Activated T-cell treated with anti-CD3 and anti-CD28 coated beads for 1 hour (primary cell): ENCODE measurements around the gene LRRC55.

ENCODE experiments used
- DNase-seq: peaks from one replicate; pipeline ENCODE4 v3.0.0-alpha.2; 2020; ENCODE audit warnings: low read depth

Gene LRRC55

DNA sequence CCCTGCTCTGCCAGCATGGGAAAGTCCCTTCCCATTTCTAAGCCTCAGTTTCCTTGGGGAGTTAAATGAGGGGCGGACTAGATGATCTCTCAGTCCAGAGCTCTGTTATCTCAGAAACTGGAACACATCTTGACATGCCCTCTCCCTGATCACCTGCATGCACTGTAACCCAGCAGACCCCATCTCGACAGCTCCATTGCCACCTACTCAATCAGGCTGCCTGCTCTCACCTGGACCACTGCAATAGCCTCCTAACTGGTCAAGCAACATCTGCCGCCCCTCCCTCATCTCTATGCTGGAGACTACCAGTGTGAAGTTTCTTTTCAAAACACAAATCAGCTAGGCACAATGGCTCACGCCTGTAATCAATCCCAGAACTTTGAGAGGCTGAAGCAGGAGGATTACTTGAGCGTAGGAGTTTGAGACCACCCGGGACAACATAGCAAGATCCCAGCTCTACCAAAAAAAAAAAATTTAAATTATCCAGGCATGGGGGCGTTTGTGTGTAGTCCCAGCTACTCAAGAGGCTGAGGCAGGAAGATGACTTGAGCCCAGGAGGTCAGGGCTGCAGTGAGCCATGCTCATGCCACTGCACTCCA lies 22.2 kb downstream of the LRRC55 start:
- DNase-seq: no peak

DNA sequence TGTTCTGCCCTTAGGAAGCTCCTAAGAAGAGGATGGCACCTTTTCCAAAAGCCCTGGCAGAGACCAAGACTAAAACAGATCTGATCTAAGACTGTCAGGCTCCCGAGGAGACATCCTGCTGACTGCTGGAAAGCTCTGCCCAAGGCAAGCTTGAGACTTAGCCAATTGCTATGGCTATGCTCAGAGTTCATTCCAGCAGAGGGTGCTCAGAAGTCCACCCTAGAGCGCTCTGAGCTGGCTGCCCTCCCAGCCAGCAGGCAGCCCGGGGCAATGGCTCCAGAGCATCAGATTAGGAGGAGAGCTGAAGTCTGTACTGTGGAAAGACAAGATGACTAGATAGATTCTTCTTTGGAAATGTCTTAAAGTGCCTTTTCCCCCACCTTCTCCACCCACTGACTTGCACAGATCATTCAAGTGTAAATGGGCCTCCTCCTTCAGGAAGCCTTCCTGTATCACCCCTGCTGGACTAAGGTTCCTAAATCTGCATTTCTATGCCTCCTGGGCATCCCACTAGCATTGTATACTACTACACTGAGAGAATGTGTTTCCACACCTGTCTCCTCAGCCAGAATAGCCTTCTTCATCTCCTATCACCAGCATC lies 23.4 kb downstream of the LRRC55 start:
- DNase-seq: no peak

DNA sequence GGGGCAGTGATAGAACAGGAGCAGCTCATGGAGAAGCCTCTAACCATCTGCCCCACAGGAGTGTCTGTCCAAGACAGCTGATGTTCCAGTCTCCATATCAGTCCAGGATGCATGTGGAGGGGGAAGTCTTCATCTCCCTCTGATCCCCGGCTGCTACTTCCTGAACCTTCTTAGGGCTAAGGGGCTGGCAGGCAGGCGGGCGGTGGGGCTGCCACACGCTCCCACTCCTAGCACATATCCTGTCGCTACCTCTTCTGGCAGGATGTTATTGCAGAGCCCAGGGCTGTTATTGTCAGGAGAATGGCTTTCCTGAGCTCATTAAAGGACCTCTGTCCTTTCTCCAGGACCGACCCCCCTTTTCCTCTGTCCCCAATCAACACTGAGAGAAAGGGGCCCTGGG lies 25.4 kb downstream of the LRRC55 start:
- no peak for DNase-seq

DNA sequence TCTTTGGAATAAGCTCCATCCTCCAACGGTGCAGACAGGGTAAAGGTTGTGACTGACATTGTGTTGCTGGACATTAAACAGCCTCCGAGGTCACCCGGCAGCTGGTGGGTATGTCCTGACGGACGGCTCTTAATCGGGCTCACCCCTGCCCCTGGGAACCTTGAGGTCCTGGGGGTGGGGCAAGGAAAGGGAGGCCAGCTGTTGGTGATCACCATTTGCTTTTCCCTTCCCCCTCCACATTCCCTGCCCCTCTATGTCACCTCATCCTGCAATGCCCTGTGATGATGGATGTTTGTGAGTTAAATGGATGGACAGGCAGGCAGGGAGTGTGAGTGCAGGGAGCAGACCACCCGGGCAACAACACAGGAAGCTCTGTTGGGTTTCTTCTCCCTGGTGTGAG lies 29.0 kb downstream of the LRRC55 start:
- no peak for DNase-seq

DNA sequence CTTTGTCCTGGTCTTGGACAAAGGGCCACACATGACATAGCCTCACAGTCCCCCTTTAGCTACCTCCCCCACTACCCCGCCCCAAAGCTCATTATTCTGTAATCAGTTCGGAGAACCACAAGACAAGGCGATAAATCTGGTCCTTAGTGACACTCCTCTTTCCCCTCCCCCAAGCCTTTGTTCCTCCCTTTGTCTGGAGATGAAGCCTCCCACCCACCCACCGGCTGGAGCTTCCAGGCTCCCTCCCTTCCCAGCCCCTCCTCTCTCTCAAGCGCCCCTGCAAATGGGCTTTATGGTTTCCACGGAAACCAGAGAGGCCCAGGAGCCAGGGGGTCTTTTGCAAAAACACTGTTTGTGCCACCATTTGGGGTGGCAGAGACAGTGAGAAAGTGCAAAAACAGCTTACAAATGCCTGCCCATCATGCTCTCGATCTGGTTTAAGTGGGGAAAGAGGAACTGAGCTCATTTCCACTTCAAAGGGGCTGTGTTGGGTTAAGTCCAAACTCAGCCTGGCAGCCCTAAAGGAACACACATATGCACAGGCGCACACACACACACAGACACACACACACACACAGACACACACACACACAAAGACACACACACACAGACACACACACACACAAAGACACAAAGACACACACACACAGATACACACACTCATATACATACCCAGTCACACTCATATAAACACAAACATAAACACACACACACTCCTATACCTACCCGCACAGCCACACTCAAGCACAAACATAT lies 31.8 kb downstream of the LRRC55 start:
- no peak for DNase-seq

DNA sequence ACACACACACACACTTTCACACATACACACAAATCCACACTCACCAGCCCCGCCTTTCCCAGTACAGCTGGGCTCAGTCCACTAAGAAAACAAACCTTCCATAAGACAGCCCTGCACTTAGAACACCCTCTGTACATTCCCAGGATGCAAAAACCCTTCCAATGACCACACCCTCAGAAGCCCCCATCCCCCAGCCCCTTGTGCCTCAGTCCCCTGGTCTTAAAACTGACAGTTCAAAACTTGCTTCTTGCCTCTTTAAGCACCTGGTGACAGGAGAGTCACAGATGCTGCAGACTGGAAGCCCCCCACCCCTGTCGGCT lies 32.3 kb downstream of the LRRC55 start:
- DNase-seq: no peak

DNA sequence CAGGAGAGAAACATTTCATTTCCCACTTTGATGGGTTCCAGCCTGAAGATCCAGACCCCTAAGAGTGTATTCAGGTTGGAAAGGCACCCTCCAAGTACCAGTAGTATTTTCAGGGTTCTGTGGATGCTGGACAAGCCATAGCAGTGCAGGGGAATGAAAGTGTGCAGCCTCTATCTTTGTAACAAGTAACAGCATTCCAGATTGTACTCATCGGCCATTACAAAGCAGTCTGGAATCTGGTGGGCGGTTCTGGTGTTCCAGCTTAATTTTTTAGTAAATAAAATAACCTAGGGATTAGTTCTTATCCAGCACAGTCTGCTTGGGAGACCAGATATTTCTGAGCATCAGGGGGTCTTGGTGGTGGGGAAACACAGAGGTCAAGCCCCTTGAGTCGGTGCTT lies 32.7 kb downstream of the LRRC55 start:
- no peak for DNase-seq

DNA sequence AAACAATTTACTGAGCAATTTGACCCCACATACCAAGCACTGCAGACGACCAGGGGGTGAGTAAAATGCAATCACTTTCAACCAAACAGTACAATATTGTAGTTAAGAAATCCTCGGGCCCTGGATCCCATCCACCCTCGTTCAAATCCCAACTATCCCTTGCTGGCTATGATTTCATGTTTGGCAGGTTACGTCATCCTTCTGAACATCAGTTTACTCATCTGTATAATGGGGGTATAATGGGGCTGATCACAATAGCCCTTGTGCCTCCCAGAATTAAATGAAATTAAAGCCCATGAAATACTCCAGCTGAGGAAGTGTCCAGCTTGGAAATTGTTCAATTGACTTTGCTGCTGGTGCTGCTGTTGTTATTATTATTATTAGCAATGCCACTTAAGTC lies 34.7 kb downstream of the LRRC55 start:
- DNase-seq: no peak

DNA sequence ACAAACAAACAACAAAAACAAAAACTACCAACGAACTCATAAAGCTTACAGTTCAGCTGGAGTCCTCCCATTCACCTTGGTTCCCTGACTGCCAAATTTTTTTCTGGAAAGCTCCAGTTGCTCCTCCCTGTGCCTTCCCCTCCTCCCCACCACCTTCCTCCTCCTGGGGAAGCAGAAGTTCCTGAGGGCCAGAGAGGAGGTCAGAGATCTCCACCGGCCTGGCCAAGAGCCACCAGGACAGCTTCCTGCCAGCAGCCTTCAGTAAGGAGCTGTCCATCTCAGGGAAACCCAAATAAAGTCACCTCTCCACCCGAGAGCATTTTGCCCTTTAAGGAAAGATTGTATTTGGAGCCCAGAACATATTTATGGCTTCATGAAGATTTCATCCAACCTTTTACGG lies 35.3 kb downstream of the LRRC55 start:
- no peak for DNase-seq

DNA sequence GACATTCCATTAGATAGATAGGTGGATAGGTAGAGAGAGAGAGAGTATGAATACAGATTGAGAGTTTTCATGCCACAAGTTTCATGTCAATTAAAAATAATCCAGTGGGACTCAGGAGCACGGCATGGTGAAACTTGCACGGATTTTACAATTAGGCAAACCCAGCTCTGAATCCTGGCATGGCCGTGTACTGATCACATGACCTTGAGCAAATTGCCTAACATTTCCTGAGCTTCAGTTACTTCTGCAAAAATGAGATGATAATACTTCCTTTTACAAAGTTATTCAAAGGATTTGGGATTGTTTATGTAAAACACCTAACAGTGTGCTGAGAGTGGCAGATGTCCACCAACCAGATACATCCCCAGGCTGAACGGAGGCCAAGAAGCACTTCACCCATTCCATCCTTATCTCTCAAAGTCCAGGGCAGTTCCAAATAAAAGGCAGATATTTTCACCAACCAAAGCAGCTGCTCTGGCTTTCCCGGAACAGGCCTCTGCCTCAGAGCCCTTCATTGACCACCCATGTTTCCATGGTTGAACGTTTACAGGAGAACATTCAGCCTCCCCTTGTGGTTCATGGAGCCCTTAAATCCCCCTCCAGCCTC lies 37.4 kb downstream of the LRRC55 start:
- DNase-seq: no peak

DNA sequence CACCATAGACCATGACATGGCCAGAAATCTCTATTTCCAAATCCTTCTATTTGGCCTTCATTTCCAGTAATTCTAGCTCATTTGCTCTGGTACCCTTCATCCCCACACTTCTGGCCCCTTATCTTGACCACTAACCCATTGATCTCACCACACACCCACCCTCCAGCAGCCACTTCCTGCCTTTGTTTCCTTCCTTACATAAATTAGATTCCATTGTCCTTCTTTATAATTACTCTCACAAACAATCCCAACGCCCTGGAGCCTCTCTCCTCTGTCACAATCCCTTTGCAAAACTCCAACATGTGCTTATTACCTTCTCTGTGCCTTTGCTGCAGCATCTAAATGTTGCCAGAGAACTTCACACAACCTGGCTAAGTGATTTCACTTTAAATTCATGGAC lies 40.5 kb downstream of the LRRC55 start:
- no peak for DNase-seq

DNA sequence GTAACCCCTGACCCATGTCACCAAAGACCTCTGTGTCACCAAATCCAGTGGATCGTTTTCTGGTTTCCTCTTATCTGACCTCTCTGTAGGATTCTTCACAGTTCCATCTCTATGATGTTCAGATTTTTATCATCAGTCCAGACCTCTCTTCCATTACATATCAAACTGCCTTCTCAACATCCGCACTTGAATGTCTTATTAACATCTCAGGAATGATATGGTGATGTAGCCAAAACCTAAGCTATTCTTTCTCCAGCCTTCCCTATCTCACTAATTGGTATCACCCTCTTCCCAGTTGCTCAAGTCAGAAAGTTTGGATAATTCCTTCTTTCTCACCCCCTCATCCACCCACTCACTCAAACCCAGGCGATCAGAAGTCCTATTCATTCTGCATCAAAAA lies 41.8 kb downstream of the LRRC55 start:
- no peak for DNase-seq

DNA sequence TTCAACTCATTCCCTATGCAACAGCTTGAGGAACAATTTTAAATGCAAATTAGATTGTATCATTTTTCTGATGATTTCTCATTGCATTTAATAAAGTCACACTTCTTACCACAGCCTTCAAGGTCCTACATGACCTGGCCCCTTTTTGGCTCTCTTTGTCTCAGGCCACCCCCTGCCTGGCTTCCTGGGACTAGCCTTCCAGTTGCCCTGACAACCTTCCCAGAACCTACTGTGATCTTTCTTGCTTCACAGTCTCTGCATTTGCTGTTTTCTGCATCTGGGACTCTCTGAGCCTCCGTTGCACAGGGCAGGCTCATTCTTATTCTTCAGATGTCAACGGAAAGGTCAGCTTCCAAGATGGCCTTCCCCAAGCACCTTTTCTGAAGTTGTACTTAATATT lies 42.4 kb downstream of the LRRC55 start:
- DNase-seq: no peak

DNA sequence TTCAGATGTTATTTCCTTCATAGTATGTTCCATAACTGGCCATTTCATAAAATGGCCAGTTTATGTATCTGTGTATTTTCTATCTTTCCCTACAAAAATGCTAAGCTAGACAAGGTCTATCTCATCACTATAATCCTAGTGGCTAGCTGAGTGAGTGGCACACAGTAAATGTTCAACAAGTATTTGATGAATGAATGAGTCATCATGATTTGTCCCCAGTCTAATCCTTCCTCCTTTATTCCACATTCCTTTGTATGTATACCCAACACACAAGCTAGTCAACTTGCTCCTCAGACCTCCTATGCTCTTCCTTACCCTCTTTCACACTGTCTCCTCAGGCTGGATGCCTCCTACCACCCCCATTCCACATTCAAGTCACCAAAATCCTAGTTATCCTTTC lies 42.8 kb downstream of the LRRC55 start:
- no peak for DNase-seq

DNA sequence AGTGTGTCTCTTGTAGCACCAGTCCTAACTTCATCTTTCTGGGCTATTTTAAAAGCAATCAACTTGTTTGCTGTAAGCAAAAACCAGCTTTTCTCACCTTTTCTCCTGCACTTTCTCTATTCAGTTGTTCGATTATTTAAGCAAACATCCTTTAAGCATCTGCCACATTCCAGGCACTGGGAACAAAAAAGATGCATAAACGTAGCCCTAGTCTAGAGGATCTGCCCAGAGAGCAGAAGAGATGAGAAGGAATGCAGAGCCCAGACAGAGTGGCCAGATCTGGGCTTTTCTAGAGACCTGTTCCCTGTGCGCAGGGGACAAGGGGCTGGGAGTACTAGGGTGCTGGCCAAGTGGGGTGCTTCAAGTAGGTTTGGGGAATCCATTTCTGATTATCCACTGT lies 46.8 kb downstream of the LRRC55 start:
- no peak for DNase-seq

DNA sequence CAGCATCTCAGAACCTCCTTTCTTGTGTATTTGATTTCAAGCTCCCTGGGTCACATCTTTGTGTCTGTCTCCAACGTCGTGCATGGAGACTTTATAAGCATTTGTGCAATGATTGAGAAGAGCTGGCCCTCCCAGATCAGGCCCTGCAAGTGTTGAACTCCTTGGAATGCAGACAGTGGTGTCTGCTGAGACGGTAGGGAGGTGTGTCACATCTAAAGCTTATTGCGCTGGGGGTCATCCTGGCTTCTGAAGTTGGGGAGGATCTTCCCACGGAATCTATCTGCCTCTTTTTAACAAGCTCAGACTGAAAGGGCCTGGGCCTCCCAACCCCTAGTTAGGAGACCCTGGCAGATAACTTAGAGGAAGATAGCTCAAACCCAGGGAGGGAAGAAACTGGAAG lies 48.6 kb downstream of the LRRC55 start:
- no peak for DNase-seq

DNA sequence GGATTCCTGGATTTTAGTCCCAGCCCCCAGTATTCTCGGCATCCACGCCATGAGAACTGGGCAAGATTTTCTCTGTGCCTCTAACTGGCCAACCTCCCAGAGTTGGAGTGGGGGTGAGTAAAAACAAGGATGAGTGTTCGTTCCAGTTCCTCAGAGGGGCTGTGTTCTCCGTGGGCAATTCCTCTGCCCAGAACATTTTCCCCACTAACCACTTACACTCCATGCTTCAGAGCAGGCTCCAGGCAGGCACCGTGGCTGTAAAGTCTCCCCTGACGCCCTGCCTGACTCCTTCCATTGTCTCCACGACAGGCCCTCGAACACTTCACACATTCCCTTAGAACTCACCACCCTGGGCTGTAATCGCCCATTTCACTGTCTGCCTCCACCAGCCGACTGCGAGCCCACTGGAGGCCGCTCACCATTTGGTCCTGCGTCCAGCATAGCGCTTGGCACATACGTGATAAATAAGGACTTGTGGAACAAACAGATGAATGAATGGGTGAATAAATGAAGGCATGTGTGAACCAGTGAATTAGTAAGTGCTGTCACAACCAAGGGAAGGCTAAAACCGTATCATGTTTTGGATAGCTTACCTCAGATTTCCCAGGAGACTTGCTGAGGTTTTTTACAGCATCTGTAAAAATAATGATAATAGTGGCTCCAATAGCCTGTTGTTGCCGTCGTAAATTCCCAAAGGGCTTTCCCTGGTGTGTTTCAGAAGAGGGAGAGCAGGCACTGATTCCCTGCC lies 49.2 kb downstream of the LRRC55 start:
- DNase-seq: no peak

DNA sequence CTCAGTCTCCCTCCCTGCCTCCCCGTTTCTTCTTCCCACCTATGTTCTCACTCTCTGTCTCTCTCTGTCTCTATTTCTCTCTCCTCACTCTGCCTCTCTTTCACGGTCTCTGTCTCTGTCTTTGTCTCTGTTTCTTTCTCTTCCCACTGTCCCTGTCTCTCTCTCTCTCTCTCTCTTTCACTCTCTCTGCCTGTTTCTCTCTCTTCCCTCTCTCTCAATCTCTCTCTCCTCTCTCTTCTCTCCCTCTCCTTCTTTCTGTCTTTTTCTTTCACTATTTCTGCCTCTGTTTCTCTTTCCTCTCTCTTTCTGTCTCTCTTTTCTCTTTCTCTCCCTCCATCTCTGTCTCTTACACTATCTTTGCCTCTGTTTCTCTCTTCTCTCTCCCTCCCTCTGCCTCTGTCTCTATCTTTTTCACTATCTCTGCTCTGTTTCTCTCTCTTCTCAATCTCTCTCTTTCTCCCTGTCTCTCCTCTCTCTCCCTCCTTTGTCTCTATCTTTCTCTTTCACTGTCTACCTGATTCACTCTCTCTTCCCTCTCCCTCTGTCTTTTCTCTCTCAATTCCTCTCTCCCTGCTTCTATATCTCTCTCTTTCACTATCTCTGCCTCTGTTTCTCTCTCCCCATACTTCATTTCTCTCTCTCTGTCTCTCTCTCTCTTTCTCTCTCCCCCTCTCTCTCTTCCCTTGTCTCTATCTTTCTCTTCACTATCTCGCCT lies 49.9 kb downstream of the LRRC55 start:
- DNase-seq: no peak

DNA sequence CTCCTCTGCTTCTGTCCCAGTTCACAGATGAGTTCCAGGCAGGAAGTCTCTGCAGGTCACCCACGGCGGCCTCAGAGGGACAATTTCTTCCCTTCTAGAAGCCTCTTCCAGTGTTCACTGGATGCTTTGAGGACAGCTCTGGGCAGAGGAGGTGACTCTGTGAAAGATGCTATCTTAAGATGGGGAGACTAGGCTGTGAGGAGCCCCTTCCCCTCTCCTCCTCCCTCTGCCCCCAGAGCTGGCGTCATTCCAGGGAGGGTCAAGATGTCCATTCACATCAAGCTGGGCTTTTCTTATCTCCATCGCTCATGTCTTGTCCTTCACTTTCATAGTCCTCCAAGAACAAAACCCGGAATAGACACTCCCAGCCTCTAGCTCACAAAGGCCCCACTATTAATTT lies 51.9 kb downstream of the LRRC55 start:
- DNase-seq: no peak

DNA sequence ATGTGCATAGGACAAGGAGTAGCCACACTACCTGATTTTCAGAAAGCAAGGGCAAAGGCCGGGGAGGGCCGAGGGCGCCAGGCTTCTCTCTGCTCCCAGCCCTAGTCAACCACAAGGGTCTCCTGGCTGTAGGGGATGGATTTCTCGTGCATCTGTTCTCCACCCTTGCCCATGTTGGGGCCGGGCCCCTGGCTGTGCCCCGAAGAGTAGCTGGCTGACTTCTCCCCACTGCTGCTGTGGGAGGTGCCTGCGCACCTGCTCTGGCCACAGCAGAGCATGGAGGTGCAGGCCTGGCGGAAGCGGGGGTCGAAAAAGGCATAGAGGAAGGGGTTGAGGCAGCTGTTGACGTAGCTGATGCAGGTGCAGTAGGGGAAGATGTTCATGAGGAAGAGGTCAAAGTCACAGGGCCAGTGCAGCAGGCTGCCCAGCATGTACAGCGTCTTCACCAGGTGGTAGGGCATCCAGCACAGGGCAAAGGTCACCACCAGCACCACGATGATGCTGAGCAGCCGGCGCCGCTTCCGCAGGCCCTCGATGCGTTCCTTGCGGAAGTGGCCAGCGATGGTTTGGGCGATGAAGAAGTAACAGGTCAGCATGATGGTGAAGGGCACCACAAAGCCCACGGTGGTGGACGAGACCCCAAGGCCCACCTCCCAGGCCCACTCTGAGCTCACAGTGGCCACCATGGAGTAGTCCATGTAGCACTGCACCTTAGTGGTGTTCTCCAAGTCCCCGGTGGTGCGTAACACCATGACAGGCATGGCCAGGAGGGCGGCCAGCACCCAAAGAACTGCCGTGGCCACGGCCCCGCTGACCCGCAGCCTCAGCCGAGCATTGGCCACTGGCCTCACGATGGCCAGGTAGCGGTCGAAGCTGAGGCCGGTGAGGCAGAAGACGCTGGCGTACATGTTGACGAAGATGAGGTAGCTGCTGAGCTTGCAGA lies 54.3 kb downstream of the LRRC55 start:
- DNase-seq: no peak

DNA sequence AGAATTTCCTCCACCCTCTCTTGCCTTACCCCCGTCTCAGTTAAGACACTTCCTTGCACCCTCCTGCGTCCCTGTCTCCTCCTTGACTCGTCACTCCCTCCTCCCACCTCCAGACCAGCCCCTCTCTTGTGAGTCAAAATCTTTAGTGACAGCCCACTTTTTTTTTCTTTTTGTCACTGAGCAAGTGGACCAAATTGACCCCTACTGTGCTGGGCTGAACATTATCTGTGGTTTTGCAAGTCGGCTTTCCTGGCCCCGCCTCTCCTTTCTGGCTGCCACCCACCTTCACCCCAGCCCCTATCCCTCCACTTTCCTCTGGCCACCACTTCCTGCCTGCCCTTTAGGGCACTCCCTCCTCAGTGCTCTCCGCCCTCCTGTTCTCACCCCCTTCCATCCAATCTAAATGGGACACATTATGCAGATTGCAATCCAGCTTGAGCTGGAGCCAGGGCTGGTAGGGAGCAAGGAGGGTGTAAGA lies 55.5 kb downstream of the LRRC55 start, which contains the start of gene APLNR:
Gene APLNR, minus strand, starts transcription at position 47 of the 478 bp plus-strand sequence. CDS start 246 bp downstream, outside the sequence.
- DNase-seq: no peak
